Mesenchymal stem cell (in vitro differentiated cells and primary cell): ENCODE data around the gene GATAD2B.

Experiments
- DNase-seq: peaks from one replicate; pipeline ENCODE4 v3.0.0-alpha.2; 2013
- H2AFZ ChIP-seq: one replicate; pipeline ENCODE4 v1.6.1; 2013; ENCODE audit warnings: low read depth, mild to moderate bottlenecking, control low read depth, inconsistent platforms, low read length, moderate library complexity
- H2AK5ac ChIP-seq: 2 replicates; pipeline ENCODE4 v1.6.1; 2013; ENCODE audit warnings: low read length, moderate library complexity, mild to moderate bottlenecking, inconsistent platforms; ENCODE audit not compliant: severe bottlenecking
- H2BK120ac ChIP-seq: one replicate; pipeline ENCODE4 v1.6.1; 2013; ENCODE audit warnings: low read depth, mild to moderate bottlenecking, inconsistent platforms, low read length, moderate library complexity
- H2BK12ac ChIP-seq, 2 experiments: one replicate each; pipeline ENCODE4 v1.6.1; 2013; ENCODE audit warnings: inconsistent platforms in 2 of 2, low read length in 2 of 2, mild to moderate bottlenecking in 2 of 2, moderate library complexity in 2 of 2, control low read depth in 1 of 2
- H2BK15ac ChIP-seq: one replicate; pipeline ENCODE4 v1.6.1; 2013; ENCODE audit warnings: mild to moderate bottlenecking, low read depth, inconsistent platforms; ENCODE audit not compliant: poor library complexity, severe bottlenecking
- H2BK5ac ChIP-seq: 2 replicates; pipeline ENCODE4 v1.6.1; 2013; ENCODE audit warnings: low read depth, mild to moderate bottlenecking, low read length, control low read depth, inconsistent platforms; ENCODE audit not compliant: poor library complexity, severe bottlenecking
- H3K14ac ChIP-seq, 2 experiments: one replicate each; pipeline ENCODE4 v1.6.1; 2013; ENCODE audit warnings: inconsistent platforms in 2 of 2, low read length in 2 of 2, control low read depth in 1 of 2, mild to moderate bottlenecking in 1 of 2, moderate library complexity in 1 of 2
- H3K18ac ChIP-seq, 2 experiments: one replicate each; pipeline ENCODE4 v1.6.1; 2013; ENCODE audit warnings: inconsistent platforms in 2 of 2, low read length in 2 of 2, control low read depth in 1 of 2, low read depth in 1 of 2, mild to moderate bottlenecking in 1 of 2
- H3K23ac ChIP-seq, 2 experiments: one replicate each; pipeline ENCODE4 v1.6.1; 2013; ENCODE audit warnings: inconsistent platforms in 2 of 2, low read length in 2 of 2, mild to moderate bottlenecking in 2 of 2, moderate library complexity in 2 of 2, control low read depth in 1 of 2
- H3K27ac ChIP-seq: 2 replicates; pipeline ENCODE4 v1.5.1; 2013; ENCODE audit warnings: mild to moderate bottlenecking, moderate library complexity, low read length, control low read depth, inconsistent platforms; ENCODE audit not compliant: poor library complexity, severe bottlenecking
- H3K27me3 ChIP-seq, 2 experiments: 2 replicates each; pipeline versions ENCODE4 v1.6.1 to v1.7.0; 2013; ENCODE audit warnings: low read length in 2 of 2, mild to moderate bottlenecking in 2 of 2, moderate library complexity in 2 of 2, control low read depth in 1 of 2, inconsistent platforms in 1 of 2; ENCODE audit not compliant: control insufficient read depth in 1 of 2, insufficient read depth in 1 of 2
- H3K36me3 ChIP-seq, 2 experiments: 2 replicates each; pipeline versions ENCODE4 v1.6.1 to v1.7.0; 2013; ENCODE audit warnings: low read length in 2 of 2, control low read depth in 1 of 2, inconsistent platforms in 1 of 2, low read depth in 1 of 2, mild to moderate bottlenecking in 1 of 2; ENCODE audit not compliant: insufficient read depth in 2 of 2, control insufficient read depth in 1 of 2
- H3K4ac ChIP-seq, 2 experiments: one replicate each; pipeline ENCODE4 v1.6.1; 2013; ENCODE audit warnings: inconsistent platforms in 2 of 2, low read length in 2 of 2, mild to moderate bottlenecking in 2 of 2, moderate library complexity in 2 of 2, control low read depth in 1 of 2, low read depth in 1 of 2
- H3K4me1 ChIP-seq: 2 replicates; pipeline ENCODE4 v1.6.1; 2013; ENCODE audit warnings: low read depth, low read length, control low read depth; ENCODE audit not compliant: control insufficient read depth, insufficient read depth
- H3K4me2 ChIP-seq: 2 replicates; pipeline ENCODE4 v1.6.1; 2013; ENCODE audit warnings: low read length, mild to moderate bottlenecking, inconsistent platforms; ENCODE audit not compliant: poor library complexity, severe bottlenecking
- H3K4me3 ChIP-seq, 2 experiments: 2 replicates each; pipeline versions ENCODE4 v1.5.1 to v1.7.0; 2013; ENCODE audit warnings: low read length in 2 of 2, mild to moderate bottlenecking in 2 of 2, control low read depth in 1 of 2, low read depth in 1 of 2; ENCODE audit not compliant: insufficient read depth in 1 of 2
- H3K79me1 ChIP-seq: replicated peaks from 2 replicates; pipeline ENCODE4 v1.6.1; 2013; ENCODE audit warnings: mild to moderate bottlenecking, control low read depth, low read length, inconsistent platforms; ENCODE audit not compliant: poor library complexity, severe bottlenecking
- H3K9ac ChIP-seq: 2 replicates; pipeline ENCODE4 v1.7.0; 2013; ENCODE audit warnings: mild to moderate bottlenecking, low read length, moderate library complexity
- H3K9me3 ChIP-seq: 2 replicates; pipeline ENCODE4 v1.7.0; 2013; ENCODE audit warnings: mild to moderate bottlenecking, low read length; ENCODE audit not compliant: control insufficient read depth
- H4K8ac ChIP-seq: one replicate; pipeline ENCODE4 v1.6.1; 2013; ENCODE audit warnings: inconsistent platforms, mild to moderate bottlenecking, low read length, moderate library complexity
- H4K91ac ChIP-seq: one replicate; pipeline ENCODE4 v1.6.1; 2013; ENCODE audit warnings: mild to moderate bottlenecking, low read length, inconsistent platforms
- WGBS: methylation state at CpG from one replicate; pipeline ENCODE4 v1.1.7; 2013; ENCODE audit warnings: mixed read lengths; 5-methylcytosine and 5-hydroxymethylcytosine counted together

GATAD2B gene

GRCh38 chr1:153818876-153819275, 103.9 kb downstream of the GATAD2B start:
- H3K36me3 ChIP-seq = peaks cover 31 to 59% of the 10 kb centered on the region in 2 experiments

GRCh38 chr1:153816283-153816889, 106.4 kb downstream of the GATAD2B start:
- Histone ChIP-seq H3K4me3 (no peak overlapping the region), H3K27me3 (no peaks in the 10 kb centered on the region), H3K18ac (no peak overlapping the region), H2AFZ (no peak overlapping the region), H3K9me3 (no peaks in the 10 kb centered on the region), H3K79me1 (peaks cover 18% of the 10 kb centered on the region), H3K27ac (no peak overlapping the region), H2BK15ac (no peak overlapping the region), H2BK120ac (no peak overlapping the region), H3K4me1 (no peaks in the 10 kb centered on the region), H4K91ac (no peak overlapping the region), H3K4me2 (no peak overlapping the region), H3K23ac (no peak overlapping the region), H2BK5ac (no peak overlapping the region), H4K8ac (no peak overlapping the region), H2BK12ac (no peak overlapping the region), H3K14ac (no peak overlapping the region), H2AK5ac (no peak overlapping the region), H3K9ac (no peak overlapping the region), H3K36me3 (peaks cover 39 to 79% of the 10 kb centered on the region in 2 experiments), H3K4ac (no peak overlapping the region)
- WGBS = 97% methylated on average over 13 of the region's 13 CpGs
- DNase-seq = no peak

More at GRCh38 chr1:153818876-153819275, 103.9 kb downstream of the GATAD2B start:
- Histone ChIP-seq H3K27ac (no peak overlapping the region), H2AK5ac (no peak overlapping the region), H3K9me3 (no peaks in the 10 kb centered on the region), H3K79me1 (peaks cover 21% of the 10 kb centered on the region), H3K9ac (no peak overlapping the region), H4K91ac (no peak overlapping the region), H3K14ac (no peak overlapping the region), H3K4me2 (no peak overlapping the region), H3K4ac (no peak overlapping the region), H2BK120ac (no peak overlapping the region), H2BK5ac (no peak overlapping the region), H3K27me3 (no peaks in the 10 kb centered on the region), H3K18ac (no peak overlapping the region), H2BK12ac (no peak overlapping the region), H3K23ac (no peak overlapping the region), H2BK15ac (no peak overlapping the region), H3K4me3 (no peak overlapping the region), H3K4me1 (no peaks in the 10 kb centered on the region), H2AFZ (no peak overlapping the region), H4K8ac (no peak overlapping the region)
- DNase-seq = no peak
- 100% methylated on average over 1 of the region's 2 CpGs for WGBS

GRCh38 chr1:153805886-153806719, 116.7 kb downstream of the GATAD2B start:
- no peak overlapping the region for H4K8ac ChIP-seq
- whole genome bisulfite sequencing = 93% methylated on average over 7 of the region's 11 CpGs
- peak overlapping the region; percentile 69 for H3K9ac ChIP-seq
- H3K27ac ChIP-seq = no peak overlapping the region
- H2BK15ac ChIP-seq = no peak overlapping the region
- H3K4me3 ChIP-seq = peak overlapping the region in 1 of 2 experiments; percentile 3
- H3K4me1 ChIP-seq = no peaks in the 10 kb centered on the region
- H3K23ac ChIP-seq = no peak overlapping the region
- H2BK120ac ChIP-seq = no peak overlapping the region
- H3K4ac ChIP-seq = no peak overlapping the region
- H3K4me2 ChIP-seq = no peak overlapping the region
- H4K91ac ChIP-seq = no peak overlapping the region
- peaks cover 52 to 59% of the 10 kb centered on the region in 2 experiments for H3K36me3 ChIP-seq
- H2AFZ ChIP-seq = no peak overlapping the region
- H2BK5ac ChIP-seq = no peak overlapping the region
- no peak for DNase-seq
- H3K14ac ChIP-seq = no peak overlapping the region
- H3K18ac ChIP-seq = no peak overlapping the region
- no peak overlapping the region for H2AK5ac ChIP-seq
- no peaks in the 10 kb centered on the region for H3K27me3 ChIP-seq
- no peaks in the 10 kb centered on the region for H3K9me3 ChIP-seq
- peaks cover 9% of the 10 kb centered on the region for H3K79me1 ChIP-seq
- no peak overlapping the region for H2BK12ac ChIP-seq

GRCh38 chr1:153805042-153805745, 117.6 kb downstream of the GATAD2B start:
- H3K4me2 ChIP-seq = no peak overlapping the region
- H2BK120ac ChIP-seq = no peak overlapping the region
- peak overlapping the region; percentile 69 for H3K9ac ChIP-seq
- H3K18ac ChIP-seq = no peak overlapping the region
- no peak overlapping the region for H3K14ac ChIP-seq
- H3K79me1 ChIP-seq = peaks cover 9% of the 10 kb centered on the region
- peak; percentile 75 for DNase-seq
- H3K4me1 ChIP-seq = no peaks in the 10 kb centered on the region
- H3K4me3 ChIP-seq = no peak overlapping the region
- H3K36me3 ChIP-seq = peaks cover 46 to 59% of the 10 kb centered on the region in 2 experiments
- no peak overlapping the region for H2BK12ac ChIP-seq
- H3K27me3 ChIP-seq = no peaks in the 10 kb centered on the region
- no peak overlapping the region for H3K27ac ChIP-seq
- H4K91ac ChIP-seq = no peak overlapping the region
- WGBS = 98% methylated on average over 3 of the region's 5 CpGs
- no peak overlapping the region for H2AFZ ChIP-seq
- H3K4ac ChIP-seq = no peak overlapping the region
- H4K8ac ChIP-seq = no peak overlapping the region
- H2AK5ac ChIP-seq = no peak overlapping the region
- H3K23ac ChIP-seq = no peak overlapping the region
- no peak overlapping the region for H2BK5ac ChIP-seq
- no peaks in the 10 kb centered on the region for H3K9me3 ChIP-seq
- no peak overlapping the region for H2BK15ac ChIP-seq
